Caco-2 (cell line): ENCODE results near the gene LRRC28. TPM values are rescaled to one million over a fixed set of nuclear protein-coding genes. Genes with fewer than 3 reads are reported as not detected.
"Not testable (repeated sequence)": the region's sequence is repeated elsewhere in the genome, so short reads cannot be mapped to it uniquely, and the experiment has no call there.

Source experiments
- BruUV-seq: library from RNA; stranded (reverse); fragments of 400-500 nt; replicated peaks from 2 replicates; lab custom pipeline; 2021; lab: Mats Ljungman, UMichigan
- CTCF ChIA-PET: fragments of 300-600 bp; sonication (Branson Sonifier 250); formaldehyde crosslinking; loops from one replicate; lab custom pipeline; 2022; ENCODE audit warnings: antibody characterized with exemption; lab: Charles Lee
- POLR2A ChIA-PET: fragments of 300-600 bp; sonication (Branson Sonifier 250); formaldehyde crosslinking; loops from one replicate; lab custom pipeline; 2022; ENCODE audit warnings: antibody characterized with exemption; lab: Charles Lee
- DNase-seq, 2 experiments: peaks; one replicate each; pipeline versions ENCODE4 v3.0.0 to v3.0.0-alpha.2; 2020 to 2022
- H3K27me3 ChIP-seq: replicated peaks from 2 replicates; pipeline ENCODE4 v1.6.0; 2011; ENCODE audit warnings: low read length; ENCODE audit not compliant: control insufficient read depth, insufficient read depth
- H3K36me3 ChIP-seq: 2 replicates; pipeline ENCODE4 v1.5.1; 2011; ENCODE audit warnings: low read length; ENCODE audit not compliant: control insufficient read depth, insufficient read depth
- H3K4me1 ChIP-seq: fragments of 250-450 bp; sonication (Bioruptor Pico); 2 replicates; pipeline ENCODE4 v1.5.1; 2020; ENCODE audit warnings: mild to moderate bottlenecking
- H3K4me3 ChIP-seq: 2 replicates; pipeline ENCODE4 v1.5.1; 2011; ENCODE audit warnings: low read depth, mild to moderate bottlenecking, control low read depth, low read length
- H3K9me3 ChIP-seq: fragments of 250-450 bp; sonication (Bioruptor Pico); 2 replicates; pipeline ENCODE4 v1.5.1; 2020; ENCODE audit warnings: mild to moderate bottlenecking, moderate library complexity
- H3K27ac Mint-ChIP-seq: one replicate; pipeline ENCODE4 v1.8.0; 2022; ENCODE audit warnings: mixed read lengths; ENCODE audit not compliant: unreplicated experiment
- H3K27me3 Mint-ChIP-seq: one replicate; pipeline ENCODE4 v1.8.0; 2022; ENCODE audit warnings: mixed read lengths; ENCODE audit not compliant: insufficient read depth, unreplicated experiment
- H3K36me3 Mint-ChIP-seq: one replicate; pipeline ENCODE4 v1.8.0; 2022; ENCODE audit warnings: mild to moderate bottlenecking, mixed read lengths; ENCODE audit not compliant: insufficient read depth, unreplicated experiment
- H3K4me1 Mint-ChIP-seq: one replicate; pipeline ENCODE4 v1.8.0; 2022; ENCODE audit warnings: low read depth, mixed read lengths; ENCODE audit not compliant: unreplicated experiment
- H3K4me3 Mint-ChIP-seq: one replicate; pipeline ENCODE4 v1.8.0; 2022; ENCODE audit warnings: mild to moderate bottlenecking, moderate library complexity, mixed read lengths; ENCODE audit not compliant: unreplicated experiment
- H3K9me3 Mint-ChIP-seq: one replicate; pipeline ENCODE4 v1.8.0; 2022; ENCODE audit warnings: mixed read lengths; ENCODE audit not compliant: unreplicated experiment
- CTCF ChIP-seq, 2 experiments: fragments of 200-600 bp in 1 of 2; IDR thresholded peaks; 1 replicate in 1 of 2; 2 replicates in 1 of 2; pipeline versions ENCODE4 v1.5.1 to v1.8.0; 2011 to 2022; ENCODE audit warnings: antibody characterized with exemption in 1 of 2, control low read depth in 1 of 2, inconsistent platforms in 1 of 2, low read depth in 1 of 2, low read length in 1 of 2, mild to moderate bottlenecking in 1 of 2, moderate library complexity in 1 of 2; ENCODE audit not compliant: insufficient read depth in 1 of 2, severe bottlenecking in 1 of 2, unreplicated experiment in 1 of 2
- intact Hi-C: fragments of 100-400 bp; cut with micrococcal nuclease; formaldehyde crosslinking; loops from one replicate; pipeline ENCODE4 v1.10.0; 2022; ENCODE audit not compliant: unreplicated experiment
- total RNA-seq: library from RNA; stranded (reverse); gene quantifications from 2 replicates; pipeline ENCODE4 v1.2.3, GENCODE V29; 2022

Gene LRRC28
- total RNA-seq, 1 experiment from 2014 or later, result 17.8 TPM

- Mint-ChIP-seq H3K27ac (no peak overlapping the region), H3K4me3 (no peak overlapping the region), H3K27me3 (peaks cover 13% of the 10 kb centered on the region), H3K9me3 (peaks cover 20% of the 10 kb centered on the region), H3K36me3 (no peaks in the 10 kb centered on the region), H3K4me1 (peaks cover 9% of the 10 kb centered on the region)
- intact Hi-C loops, result no loop called here
- no TSS peak for BruUV-seq
- Histone ChIP-seq H3K27me3 (no peaks in the 10 kb centered on the region), H3K9me3 (no peaks in the 10 kb centered on the region), H3K4me1 (no peaks in the 10 kb centered on the region), H3K4me3 (no peak overlapping the region), H3K36me3 (no peaks in the 10 kb centered on the region)
- ChIA-PET CTCF (no interaction called here), POLR2A (no interaction called here)
- no peak for TF ChIP-seq CTCF (IDR thresholded peaks at IDR 0.05; ENCODE audit: insufficient read depth in 1 of 2, low read depth in 1 of 2, low read length in 1 of 2, severe bottlenecking in 1 of 2, unreplicated experiment in 1 of 2)
- no peak for DNase-seq
These were observed 145.1 kb downstream of the LRRC28 start for GRCh38 chr15:99396375-99396774.

DNA sequence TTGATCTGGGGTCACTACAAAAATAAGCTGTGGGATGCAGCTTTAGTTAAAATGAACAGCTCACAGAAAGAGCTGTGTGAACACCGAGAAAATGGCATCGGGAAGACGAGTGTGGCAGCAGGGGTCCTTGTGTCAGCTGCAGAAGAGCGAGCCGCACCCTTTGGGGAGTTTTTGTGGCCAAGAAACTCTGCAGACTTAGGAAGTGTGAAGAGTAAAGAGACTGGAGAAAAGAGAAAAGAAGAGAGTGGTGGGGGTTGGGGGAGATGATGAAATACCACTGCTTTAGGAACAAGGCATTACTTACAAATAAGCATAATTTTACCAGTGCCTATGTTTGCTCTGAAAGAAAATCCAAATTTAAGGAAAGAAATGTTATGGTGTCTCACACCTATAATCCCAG is 147.8 kb downstream of the LRRC28 start:
- Mint-ChIP-seq H3K4me1 (no peaks in the 10 kb centered on the region), H3K9me3 (no peaks in the 10 kb centered on the region), H3K27me3 (peaks cover 10% of the 10 kb centered on the region), H3K36me3 (no peaks in the 10 kb centered on the region), H3K27ac (no peak overlapping the region), H3K4me3 (no peak overlapping the region)
- Histone ChIP-seq H3K4me1 (no peaks in the 10 kb centered on the region), H3K27me3 (no peaks in the 10 kb centered on the region), H3K9me3 (no peaks in the 10 kb centered on the region), H3K36me3 (no peaks in the 10 kb centered on the region), H3K4me3 (no peak overlapping the region)
- intact Hi-C loops, result no loop called here
- CTCF ChIA-PET, result no interaction called here
- TF ChIP-seq CTCF (IDR thresholded peaks at IDR 0.05; ENCODE audit: insufficient read depth in 1 of 2, low read depth in 1 of 2, low read length in 1 of 2, severe bottlenecking in 1 of 2, unreplicated experiment in 1 of 2), result no peak
- POLR2A ChIA-PET, result no interaction called here
- DNase-seq, result no peak
- no TSS peak for BruUV-seq

DNA sequence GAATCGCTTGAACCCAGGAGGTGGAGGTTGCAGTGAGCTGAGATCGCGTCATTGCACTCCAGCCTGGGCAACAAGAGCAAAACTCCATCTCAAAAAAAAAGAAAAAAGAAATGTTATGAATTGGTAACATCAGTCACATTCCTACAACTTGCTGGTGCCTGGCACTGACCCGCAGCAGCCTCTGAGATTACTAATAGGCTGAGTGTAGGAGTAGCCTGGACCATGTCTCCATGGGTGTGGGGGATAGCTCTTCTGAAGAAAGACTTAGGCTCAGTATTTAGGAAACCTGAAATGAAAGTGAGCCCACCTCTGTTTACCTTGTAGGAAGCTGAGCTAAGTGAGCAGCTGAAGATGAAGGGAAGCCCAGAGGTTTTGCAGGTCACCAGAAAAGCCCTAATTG is 148.3 kb downstream of the LRRC28 start:
- POLR2A ChIA-PET, result no interaction called here
- Mint-ChIP-seq H3K27ac (no peak overlapping the region), H3K36me3 (no peaks in the 10 kb centered on the region), H3K27me3 (peaks cover 6% of the 10 kb centered on the region), H3K4me1 (no peaks in the 10 kb centered on the region), H3K9me3 (no peaks in the 10 kb centered on the region), H3K4me3 (no peak overlapping the region)
- no TSS peak for BruUV-seq
- CTCF ChIA-PET, result no interaction called here
- no peaks in the 10 kb centered on the region for H3K9me3 ChIP-seq
- DNase-seq, result no peak
- H3K27me3 ChIP-seq, result no peaks in the 10 kb centered on the region
- H3K36me3 ChIP-seq, result no peaks in the 10 kb centered on the region
- intact Hi-C loops, result no loop called here
- no peak for TF ChIP-seq CTCF (IDR thresholded peaks at IDR 0.05; ENCODE audit: insufficient read depth in 1 of 2, low read depth in 1 of 2, low read length in 1 of 2, severe bottlenecking in 1 of 2, unreplicated experiment in 1 of 2)
- H3K4me1 ChIP-seq, result no peaks in the 10 kb centered on the region
- no peak overlapping the region for H3K4me3 ChIP-seq

GRCh38 chr15:99401216-99401615 is 149.9 kb downstream of the LRRC28 start:
- H3K9me3 Mint-ChIP-seq, H3K36me3 Mint-ChIP-seq, BruUV-seq, H3K36me3 ChIP-seq, POLR2A ChIA-PET, intact Hi-C loops, H3K4me1 Mint-ChIP-seq, H3K4me1 ChIP-seq, H3K27me3 ChIP-seq, H3K27ac Mint-ChIP-seq, DNase-seq, CTCF ChIA-PET, H3K27me3 Mint-ChIP-seq, H3K4me3 Mint-ChIP-seq, H3K9me3 ChIP-seq, H3K4me3 ChIP-seq: not testable (repeated sequence)
